HG03565 (cell line): ENCODE results near the gene SH3BP2.

Experiments used
- ATAC-seq: cut with Tn5 transposase; IDR thresholded peaks from one replicate; pipeline ENCODE4 v1.9.1; 2021; ENCODE audit warnings: mild to moderate bottlenecking, moderate library complexity; ENCODE audit not compliant: unreplicated experiment

Gene SH3BP2

GRCh38 chr4:2789793-2790582 is 2.9 kb upstream of the SH3BP2 start:
- no peak for ATAC-seq

- no peak for ATAC-seq
Observed at GRCh38 chr4:2790583-2791517, 2.0 kb upstream of the SH3BP2 start.

- no peak for ATAC-seq
Observed at GRCh38 chr4:2791518-2792395, 1.1 kb upstream of the SH3BP2 start.

GRCh38 chr4:2792396-2792710 is 532 bp upstream of the SH3BP2 start:
- no peak for ATAC-seq

GRCh38 chr4:2793586-2794485 is 951 bp downstream of the SH3BP2 start:
- ATAC-seq, result no peak

GRCh38 chr4:2794486-2795299 is 1.8 kb downstream of the SH3BP2 start:
- no peak for ATAC-seq

GRCh38 chr4:2795300-2795892 is 2.5 kb downstream of the SH3BP2 start:
- ATAC-seq, result no peak

- ATAC-seq, result no peak
Observed at GRCh38 chr4:2795893-2796848, 3.3 kb downstream of the SH3BP2 start.

- ATAC-seq, result no peak
Observed at GRCh38 chr4:2796849-2797544, 4.1 kb downstream of the SH3BP2 start.

GRCh38 chr4:2797545-2798305 is 4.8 kb downstream of the SH3BP2 start:
- no peak for ATAC-seq

GRCh38 chr4:2798399-2799223 is 5.7 kb downstream of the SH3BP2 start:
- ATAC-seq, result no peak

GRCh38 chr4:2799224-2799911 is 6.5 kb downstream of the SH3BP2 start:
- no peak for ATAC-seq

GRCh38 chr4:2799971-2800690 is 7.2 kb downstream of the SH3BP2 start:
- ATAC-seq, result no peak
